ENCODE results near the gene COA3.

The COA3 gene, protein sequence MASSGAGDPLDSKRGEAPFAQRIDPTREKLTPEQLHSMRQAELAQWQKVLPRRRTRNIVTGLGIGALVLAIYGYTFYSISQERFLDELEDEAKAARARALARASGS

DNA sequence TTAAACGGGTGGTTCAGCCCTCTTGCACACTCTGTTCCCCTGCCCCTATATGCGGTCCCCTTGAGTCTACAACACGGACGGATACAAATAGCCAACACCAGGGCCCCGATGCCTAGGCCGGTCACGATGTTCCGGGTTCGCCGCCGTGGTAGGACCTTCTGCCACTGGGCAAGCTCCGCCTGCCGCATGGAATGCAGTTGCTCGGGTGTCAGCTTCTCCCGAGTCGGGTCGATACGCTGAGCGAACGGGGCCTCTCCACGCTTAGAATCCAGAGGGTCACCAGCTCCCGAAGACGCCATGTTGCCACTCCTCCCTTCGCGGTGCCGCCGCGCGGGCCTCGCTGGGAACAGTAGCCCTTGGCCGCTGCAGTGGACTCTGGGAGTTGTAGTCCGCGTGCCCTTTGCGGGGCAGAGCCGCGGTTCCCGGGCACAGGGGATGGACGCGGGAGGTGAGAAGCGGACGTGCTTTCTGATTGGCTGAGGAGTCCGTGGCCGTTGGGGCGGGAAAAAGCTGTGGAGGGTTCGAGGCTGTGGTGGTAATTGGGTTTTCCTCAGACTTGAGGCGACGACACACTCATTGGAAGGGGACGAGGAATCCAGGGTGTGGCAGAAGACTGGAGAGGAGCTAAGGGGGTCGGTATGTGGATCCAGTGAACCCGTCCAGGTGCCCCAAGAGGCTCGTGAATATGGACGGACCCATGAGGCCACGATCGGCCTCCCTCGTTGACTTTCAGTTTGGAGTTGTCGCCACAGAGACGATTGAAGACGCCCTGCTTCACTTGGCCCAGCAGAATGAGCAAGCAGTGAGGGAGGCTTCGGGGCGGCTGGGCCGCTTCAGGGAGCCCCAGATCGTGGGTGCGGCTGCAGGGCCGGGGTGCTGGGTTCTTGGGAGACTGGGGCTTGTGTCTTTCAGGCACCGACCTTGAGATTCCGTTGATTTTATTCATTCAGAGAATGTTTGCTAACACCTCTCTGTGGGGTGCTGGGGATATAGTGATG, at the start of gene COA3, which contains the start of gene CNTD1:
Gene COA3, minus strand, starts transcription at position 322 of the 998 bp plus-strand sequence. Its CDS starts 23 bp downstream, at position 299.
Gene CNTD1, plus strand, starts transcription at position 479 of the 998 bp plus-strand sequence. Its CDS starts 207 bp downstream, at position 686.
- DNase-seq (ENCODE audit: low read depth in 1 of 2, low spot score in 1 of 2) = peak; percentile 37 to 69

DNA sequence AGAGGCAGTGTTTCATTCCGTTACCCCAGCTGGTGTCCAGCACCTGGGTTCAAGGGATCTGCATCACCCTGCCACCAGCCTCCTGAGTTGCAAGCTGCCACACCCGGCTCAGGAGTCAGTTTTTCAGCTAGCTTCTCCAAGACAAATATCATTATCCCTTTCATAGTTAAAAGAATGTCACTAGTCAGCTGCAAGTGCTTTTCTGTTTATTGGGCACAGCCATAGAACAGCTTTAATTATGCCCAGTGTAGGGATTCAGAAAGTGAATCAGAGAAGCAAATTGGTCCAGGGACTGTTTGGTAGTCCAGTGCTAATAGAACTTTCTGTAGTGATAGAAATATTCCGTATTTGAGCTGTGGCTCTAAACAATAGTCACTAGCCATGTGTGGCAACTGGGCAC, 49.6 kb upstream of the COA3 start:
- DNase-seq (ENCODE audit: low read depth in 1 of 2, low spot score in 1 of 2) = no peak

DNA sequence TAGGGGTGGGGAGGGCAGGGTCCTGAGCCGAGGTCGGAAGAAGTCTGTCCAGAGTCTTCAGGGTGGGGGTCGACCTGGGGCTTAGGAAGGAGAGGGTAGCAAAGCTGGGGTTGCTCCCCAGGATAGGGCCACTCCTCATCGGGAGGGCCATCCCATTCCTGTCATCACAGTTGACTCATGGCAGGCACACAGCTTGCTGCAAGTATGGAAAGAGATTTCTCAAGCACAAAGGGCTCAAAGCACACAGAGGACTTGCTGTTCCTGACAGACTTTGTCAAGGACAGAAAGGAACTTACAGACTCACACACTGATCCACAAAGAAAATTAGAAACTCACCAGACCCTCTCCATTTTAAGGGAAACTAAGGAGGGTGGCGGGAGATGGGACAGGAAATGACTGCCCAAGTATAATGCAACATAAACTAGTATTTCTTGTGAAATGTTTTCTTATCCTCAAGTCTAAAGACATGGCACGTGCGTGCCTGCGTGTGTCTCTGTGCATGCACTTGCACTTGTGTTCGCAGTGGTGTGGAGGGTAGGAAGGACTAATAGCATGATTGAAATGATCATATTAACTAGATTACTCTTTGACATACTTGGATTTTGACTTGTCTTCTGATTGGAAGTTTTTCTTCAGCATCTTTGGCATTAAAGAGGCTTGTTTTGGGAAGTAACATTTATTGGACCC, 48.2 kb upstream of the COA3 start:
- no peak for DNase-seq (ENCODE audit: low read depth in 1 of 2, low spot score in 1 of 2)

DNA sequence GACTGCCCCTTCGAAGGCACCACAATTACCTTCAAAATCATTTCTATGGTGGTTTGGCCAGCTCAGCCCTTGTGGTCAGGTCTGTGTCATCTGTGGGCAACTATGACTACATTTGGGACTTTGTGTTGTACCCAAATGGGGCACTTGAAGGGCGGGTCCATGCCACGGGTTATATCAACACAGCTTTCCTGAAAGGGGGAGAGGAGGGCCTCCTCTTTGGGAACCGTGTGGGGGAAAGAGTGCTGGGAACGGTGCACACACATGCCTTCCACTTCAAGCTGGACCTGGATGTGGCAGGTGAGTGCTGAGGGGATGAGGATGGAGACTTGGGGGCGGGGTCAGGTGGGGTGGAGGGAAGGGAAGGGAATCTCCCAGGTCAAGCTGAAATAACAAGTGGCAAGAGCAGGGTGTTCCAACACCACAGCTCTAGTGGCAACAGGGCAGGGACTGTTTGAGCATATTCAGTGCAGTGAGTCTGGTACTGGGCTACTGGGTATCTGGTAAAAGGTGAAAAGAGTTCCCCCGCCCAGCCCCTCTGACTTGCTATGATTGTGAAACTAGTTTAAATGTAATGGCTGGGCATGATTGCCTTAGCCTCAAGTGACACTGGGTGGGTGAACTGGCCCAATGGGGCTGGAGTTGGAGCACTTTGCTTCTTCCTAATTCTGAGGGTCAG, 47.6 kb upstream of the COA3 start:
- DNase-seq (ENCODE audit: low read depth in 1 of 2, low spot score in 1 of 2) = no peak

DNA sequence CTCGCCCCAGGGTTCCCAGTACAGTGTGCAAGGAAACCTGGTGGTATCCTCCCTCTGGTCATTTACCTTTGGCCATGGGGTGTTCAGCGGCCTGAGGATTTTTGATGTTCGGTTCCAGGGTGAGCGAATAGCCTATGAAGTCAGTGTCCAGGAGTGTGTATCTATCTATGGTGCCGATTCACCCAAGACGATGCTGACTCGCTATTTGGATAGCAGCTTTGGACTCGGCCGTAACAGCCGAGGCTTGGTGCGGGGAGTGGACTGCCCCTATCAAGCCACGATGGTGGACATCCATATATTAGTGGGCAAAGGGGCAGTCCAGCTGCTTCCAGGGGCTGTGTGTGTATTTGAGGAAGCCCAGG, 47.0 kb upstream of the COA3 start:
- DNase-seq (ENCODE audit: low read depth in 1 of 2, low spot score in 1 of 2) = no peak

DNA sequence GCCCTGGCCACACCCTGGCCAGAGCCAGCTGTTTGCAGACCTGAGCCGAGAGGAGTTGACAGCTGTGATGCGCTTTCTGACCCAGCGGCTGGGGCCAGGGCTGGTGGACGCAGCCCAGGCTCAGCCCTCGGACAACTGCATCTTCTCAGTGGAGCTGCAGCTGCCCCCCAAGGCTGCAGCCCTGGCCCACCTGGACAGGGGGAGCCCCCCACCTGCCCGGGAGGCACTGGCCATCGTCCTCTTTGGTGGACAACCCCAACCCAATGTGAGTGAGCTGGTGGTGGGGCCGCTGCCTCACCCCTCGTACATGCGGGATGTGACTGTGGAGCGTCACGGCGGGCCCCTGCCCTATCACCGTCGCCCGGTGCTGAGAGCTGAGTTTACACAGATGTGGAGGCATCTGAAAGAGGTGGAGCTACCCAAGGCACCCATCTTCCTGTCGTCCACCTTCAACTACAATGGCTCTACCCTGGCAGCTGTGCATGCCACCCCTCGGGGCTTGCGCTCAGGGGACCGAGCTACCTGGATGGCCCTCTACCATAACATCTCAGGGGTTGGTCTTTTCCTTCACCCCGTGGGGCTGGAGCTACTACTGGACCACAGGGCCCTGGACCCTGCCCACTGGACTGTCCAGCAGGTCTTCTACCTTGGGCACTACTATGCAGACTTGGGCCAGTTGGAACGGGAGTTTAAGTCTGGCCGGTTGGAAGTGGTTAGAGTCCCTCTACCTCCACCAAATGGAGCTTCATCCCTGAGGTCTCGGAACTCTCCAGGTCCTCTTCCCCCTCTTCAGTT, 46.5 kb upstream of the COA3 start:
- no peak for DNase-seq (ENCODE audit: low read depth in 1 of 2, low spot score in 1 of 2)

DNA sequence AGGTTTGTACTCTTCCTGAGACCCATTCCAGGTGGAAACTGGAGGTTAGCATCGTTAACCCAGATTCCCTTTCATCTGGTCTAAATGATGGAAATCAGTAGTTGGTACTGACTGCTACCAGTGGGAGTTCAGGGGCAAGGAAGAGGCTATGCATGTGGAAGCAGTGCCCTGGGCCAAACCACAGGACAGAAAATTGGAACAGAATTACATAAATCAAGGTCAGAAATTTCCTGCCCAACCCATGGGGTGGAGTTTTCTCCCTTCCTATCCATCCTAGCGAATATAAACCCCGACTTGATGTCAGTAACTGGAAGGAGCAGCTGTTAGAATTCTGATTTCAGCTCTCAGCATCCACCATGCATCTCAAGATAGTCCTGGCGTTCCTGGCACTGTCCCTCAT, 45.8 kb upstream of the COA3 start, which contains the start of gene AOC2:
Gene AOC2, plus strand, starts transcription at position 310 of the 400 bp plus-strand sequence. Its CDS starts 47 bp downstream, at position 357.
- no peak for DNase-seq (ENCODE audit: low read depth in 1 of 2, low spot score in 1 of 2)

DNA sequence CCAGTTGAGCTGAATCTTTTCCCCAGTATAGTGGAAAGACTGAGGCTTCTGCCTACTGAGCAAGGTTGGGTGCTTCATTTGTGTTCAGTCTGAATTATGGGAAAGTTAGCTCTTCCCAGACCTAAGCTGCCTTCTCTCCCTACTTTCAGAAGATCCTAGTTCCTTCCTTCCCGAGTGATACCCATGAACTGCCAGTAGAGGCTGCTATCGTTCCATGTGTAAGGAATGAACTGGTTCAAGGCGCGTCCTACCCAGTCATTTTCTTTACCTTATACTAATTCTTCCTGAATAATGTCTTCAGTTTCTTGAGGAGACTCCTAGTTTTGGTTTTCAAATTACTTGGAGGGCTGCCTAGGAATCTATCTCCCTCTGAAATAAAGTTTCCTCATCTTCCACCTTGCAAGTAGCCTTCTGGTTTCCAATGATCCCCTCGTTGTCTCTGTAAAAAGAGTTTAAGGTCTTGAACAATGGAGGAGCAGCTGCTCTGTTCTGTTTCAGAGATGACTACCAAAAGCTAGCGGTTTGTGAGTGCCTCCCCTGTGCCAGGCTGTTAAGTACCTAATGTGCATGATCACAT, 44.9 kb upstream of the COA3 start:
- DNase-seq (ENCODE audit: low read depth in 1 of 2, low spot score in 1 of 2) = no peak

DNA sequence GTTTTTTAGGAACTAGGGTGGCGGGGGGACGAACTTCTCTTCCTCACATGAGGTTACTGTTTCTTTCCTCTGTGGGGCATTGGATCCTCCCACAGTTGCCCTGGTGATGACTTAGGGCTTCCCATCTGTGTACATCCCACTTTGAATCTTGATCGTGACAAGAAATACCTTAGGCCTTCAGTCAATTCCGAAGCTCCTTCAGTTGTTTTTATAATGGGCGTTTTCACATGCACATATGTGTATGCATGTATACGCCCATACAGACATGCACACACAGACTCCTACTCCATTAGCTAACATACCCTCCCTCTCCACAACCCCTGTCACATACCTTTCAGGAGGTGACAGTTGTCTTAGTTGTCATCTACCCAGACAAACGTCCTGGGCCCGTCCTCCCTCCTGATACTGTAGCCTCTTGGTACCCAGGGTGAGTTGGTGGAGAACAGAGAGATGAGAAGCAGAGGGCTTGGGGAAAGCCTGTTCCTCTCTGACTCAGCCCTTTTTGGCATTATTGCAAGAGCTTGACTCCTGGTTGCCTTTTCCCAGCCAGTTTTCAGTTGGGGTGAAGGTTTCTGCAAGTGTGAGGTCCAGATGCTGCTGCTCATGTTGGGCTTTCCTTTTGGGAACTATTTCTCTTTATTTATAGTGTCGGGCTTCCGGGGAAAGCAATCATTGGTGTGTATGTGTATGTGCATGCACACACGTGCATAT, 43.6 kb upstream of the COA3 start:
- no peak for DNase-seq (ENCODE audit: low read depth in 1 of 2, low spot score in 1 of 2)

DNA sequence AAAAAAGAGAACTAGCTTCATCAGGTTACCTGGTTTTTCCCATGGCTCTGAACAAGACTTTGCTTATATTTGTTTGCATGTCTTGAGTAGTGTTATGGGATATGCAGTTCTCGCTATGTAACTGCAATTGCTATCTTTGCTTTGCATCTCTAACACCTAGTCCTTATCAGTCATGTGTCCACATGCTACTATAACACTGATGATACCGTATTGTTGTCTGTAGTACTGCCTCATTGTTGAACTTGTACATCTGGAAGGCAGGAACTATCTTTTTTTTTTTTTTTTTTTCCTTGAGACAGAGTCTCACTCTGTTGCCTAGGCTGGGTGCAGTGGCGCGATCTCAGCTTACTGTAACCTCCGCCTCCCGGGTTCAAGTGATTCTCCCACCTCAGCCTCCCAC, 37.2 kb upstream of the COA3 start:
- DNase-seq (ENCODE audit: low read depth in 1 of 2, low spot score in 1 of 2) = no peak

DNA sequence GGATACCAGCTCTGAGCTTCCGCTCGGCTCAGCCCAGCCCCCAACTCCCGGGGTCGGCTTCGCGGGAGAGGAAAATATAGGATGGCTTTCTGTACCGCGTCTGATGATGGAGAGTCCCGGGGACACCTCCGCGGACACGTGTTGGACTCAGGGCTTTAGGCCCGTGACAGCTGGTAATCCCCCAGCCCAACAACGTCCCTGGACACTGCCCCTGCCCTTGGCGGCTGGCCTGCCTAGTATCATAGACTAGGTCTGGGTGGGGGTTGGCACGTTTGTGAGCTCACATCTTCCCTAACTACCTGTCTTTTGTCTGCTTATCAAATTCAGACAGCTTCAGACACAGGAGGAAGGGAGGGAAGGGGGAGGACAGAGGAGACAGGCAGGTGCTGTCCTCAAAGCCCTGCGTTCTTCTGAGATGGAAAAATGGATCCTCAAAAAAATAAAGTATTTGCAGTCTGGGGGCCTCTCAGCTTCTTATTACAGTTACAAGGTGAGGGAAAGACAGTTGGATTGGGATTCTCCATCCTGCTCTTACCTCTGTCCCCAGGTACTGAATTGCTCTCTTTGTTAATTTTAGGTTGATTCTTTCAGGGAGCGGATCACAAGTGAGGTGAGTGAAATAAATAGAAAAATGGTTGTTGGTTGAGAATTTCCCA, 35.4 kb upstream of the COA3 start:
- DNase-seq (ENCODE audit: low read depth in 1 of 2, low spot score in 1 of 2) = no peak

DNA sequence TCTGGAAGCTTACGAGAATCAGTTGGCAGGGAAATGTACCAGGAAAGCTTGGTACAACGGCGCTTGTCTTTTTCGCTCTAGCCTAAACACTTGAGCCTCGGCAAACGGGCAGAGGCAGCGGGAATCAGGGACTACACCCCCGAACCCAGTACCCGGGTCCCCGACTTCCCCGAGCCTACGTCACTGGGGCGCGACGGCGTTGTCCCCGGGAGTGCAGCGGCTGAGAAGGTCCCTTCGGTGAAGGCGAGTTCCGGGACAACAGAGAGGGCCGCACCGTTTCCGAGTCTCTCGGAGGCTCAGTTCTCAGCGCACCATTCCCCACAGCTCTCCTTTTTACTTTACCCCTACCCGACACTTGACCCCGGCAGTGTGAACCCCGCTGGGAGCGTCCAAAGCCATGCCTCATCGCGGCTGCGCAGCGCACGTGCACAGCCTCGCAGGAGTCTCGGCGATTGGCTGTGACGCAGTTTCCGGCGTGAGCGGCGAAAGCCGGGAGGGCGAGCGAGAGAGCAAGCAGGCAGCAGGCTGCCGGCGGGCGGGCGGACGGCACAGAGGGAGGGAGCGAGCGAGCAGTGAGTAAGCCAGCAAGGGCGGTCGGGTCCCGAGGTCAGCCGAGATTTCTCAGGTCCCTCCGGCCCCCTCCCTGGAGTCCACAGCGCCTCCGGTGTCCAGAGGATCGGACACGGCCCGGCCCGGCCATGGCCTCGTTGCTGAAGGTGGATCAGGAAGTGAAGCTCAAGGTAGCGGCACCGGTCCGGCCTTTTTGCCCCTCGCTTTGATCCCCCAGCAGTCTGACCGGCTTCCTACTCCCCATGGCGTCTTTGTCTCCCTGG, 34.6 kb upstream of the COA3 start, which contains the start of gene PSME3:
Gene PSME3, plus strand, starts transcription at position 464 of the 833 bp plus-strand sequence. Its CDS starts 235 bp downstream, at position 699.
- DNase-seq (ENCODE audit: low read depth in 1 of 2, low spot score in 1 of 2) = peak; percentile 75 to 84

DNA sequence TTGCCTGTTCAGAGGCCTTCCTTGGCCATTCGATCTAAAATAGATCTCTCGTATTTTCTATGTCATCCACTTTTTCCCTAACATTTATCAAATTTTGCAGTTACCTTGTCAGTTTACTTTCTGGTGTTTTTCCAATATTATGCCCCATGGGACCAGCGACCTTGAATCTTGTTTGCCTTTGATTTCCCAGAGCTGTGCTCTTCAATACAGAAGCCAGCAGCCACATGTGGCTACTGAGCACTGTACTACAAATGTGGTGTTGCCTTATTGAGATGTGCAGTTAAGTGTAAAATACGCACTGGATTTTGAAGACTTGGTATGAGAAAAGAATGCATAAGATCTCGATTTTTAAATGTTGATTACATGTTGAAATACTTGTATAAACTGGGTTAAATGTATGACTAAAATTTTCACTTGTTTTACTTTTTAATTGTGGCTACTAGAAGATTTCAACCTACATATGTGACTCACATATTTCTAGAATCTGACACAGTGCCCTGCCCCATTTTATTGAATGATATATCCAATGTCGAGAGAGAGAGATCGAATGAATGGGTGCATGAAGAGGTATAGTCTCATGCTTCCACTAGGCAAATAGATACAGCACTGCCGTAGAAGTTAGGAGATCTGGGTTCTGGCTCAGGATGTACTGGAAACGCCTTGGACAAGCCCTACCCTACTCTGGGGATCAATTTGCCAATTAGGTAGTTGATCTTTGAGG, 33.9 kb upstream of the COA3 start:
- DNase-seq (ENCODE audit: low read depth in 1 of 2, low spot score in 1 of 2) = no peak

DNA sequence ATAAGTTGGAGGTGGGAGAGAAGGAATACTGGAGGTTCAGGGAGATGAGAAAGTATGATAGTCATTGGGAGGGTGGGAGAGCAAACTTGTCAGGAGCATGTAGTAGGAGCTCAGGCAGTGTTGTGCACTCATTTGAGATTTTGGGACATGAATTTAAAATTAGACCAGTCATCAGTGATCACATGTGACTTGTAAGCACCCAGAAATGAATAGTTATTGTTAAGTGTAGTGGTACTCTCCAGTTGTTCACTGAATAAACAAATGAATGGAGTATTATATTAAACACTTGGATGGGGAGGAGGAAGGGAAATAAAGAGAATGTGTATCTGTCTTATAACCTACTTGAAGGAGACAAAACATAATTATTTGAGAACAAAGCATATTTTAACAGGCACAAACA, 32.5 kb upstream of the COA3 start:
- DNase-seq (ENCODE audit: low read depth in 1 of 2, low spot score in 1 of 2) = no peak

DNA sequence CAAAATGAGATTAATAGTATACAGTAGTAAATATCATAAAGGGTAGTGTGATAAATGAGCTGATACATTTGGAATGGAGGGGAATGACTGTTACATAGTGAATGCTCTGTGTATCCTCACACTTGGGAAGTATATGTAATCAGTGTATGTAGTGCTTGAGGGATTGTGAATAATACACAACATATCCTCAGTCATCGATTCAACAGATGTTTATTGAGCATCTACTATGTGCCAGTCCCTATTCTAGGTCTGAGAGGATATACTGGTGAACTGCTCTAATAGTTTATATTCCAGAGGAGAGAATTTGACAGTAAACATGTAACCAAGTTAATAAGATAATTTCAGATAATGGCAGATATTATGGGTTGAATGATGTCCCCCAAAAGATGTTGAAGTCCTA, 29.0 kb upstream of the COA3 start:
- no peak for DNase-seq (ENCODE audit: low read depth in 1 of 2, low spot score in 1 of 2)

DNA sequence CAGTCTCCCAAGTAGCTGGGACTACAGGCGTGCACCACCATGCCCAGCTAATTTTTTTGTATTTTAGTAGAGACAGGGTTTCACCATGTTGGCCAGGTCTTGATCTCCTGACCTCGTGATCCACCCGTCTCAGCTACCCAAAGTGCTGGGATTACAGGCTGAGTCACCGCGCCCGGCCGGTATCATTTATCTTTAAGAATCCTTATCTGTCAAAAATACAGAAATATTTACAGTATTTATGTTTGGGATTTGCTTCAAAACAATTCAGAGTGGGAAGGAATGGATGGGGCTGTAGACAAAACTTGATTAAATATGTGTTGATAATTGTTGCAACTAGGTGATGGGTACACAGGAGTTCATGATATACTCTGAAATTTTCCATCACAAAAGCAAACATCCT, 22.7 kb upstream of the COA3 start:
- DNase-seq (ENCODE audit: low read depth in 1 of 2, low spot score in 1 of 2) = no peak

DNA sequence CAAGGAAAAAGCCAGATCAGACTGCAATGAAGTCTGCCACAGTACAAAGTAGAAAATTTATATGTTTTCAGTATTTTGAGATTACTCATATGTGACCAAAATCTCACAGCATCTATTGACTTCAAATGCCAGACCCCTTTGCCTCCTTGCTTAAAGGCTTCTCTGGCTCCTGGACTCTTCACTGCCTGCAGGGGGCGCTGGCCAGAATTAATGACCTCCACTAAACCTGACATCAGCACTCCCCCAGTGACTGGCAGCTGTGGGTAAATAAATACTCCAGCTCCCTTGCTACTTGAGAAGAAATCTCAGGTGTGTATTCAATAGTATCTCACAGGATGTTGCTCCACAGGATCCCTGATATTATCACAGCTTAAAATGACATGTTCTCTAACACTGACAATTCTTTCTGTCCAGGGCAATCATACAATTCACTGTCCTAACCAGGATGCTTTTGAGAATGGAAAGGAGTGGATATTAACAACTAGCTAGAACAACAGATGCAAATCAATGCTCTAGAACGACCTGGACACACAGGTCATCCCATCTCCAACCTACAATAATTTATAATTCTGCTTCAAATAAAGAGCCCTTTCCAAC, 21.5 kb upstream of the COA3 start:
- peak; percentile 11 to 49 for DNase-seq (ENCODE audit: low read depth in 1 of 2, low spot score in 1 of 2)

Data from stimulated activated CD4-positive, alpha-beta T cell treated with anti-CD3 and anti-CD28 coated beads, Interleukin-15, amount 100 ng/mL, for 1 hour (primary cell).